Naive thymus-derived CD4-positive, alpha-beta T cell (primary cell): ENCODE results near the gene OSBPL7. TPM values are rescaled to one million over a fixed set of nuclear protein-coding genes. Genes with fewer than 3 reads are reported as not detected.
A peak's percentile ranks its signal among the peaks of the same experiment; 100 is the strongest.

ENCODE experiments used
- ATAC-seq: fragments of 150-1000 bp; cut with Tn5 transposase; 2 replicates; pipeline ENCODE4 v1.10.0; 2021; ENCODE audit warnings: mild to moderate bottlenecking, moderate library complexity
- CTCF ChIA-PET: fragments of 350-600 bp; sonication (Branson Sonifier 250); formaldehyde crosslinking; loops from one replicate; lab custom pipeline; 2021; ENCODE audit warnings: antibody characterized with exemption; lab: Charles Lee
- POLR2A ChIA-PET: fragments of 350-600 bp; sonication (Branson Sonifier 250); formaldehyde crosslinking; loops from one replicate; lab custom pipeline; 2021; ENCODE audit warnings: antibody characterized with exemption, inconsistent platforms; lab: Charles Lee
- DNase-seq, 9 donors: peaks; one replicate each; pipeline versions ENCODE4 v3.0.0 to v3.0.0-alpha.2; 2020 to 2022; ENCODE audit warnings: mixed read lengths in 1 of 9
- H3K27ac ChIP-seq: one replicate; pipeline ENCODE4 v1.7.0; 2013; ENCODE audit warnings: mild to moderate bottlenecking, low read depth, low read length, moderate library complexity
- H3K27me3 ChIP-seq, 2 donors: one replicate each; pipeline ENCODE4 v1.7.0; 2013; ENCODE audit warnings: low read length in 2 of 2, mild to moderate bottlenecking in 2 of 2, moderate library complexity in 2 of 2; ENCODE audit not compliant: control insufficient read depth in 2 of 2, insufficient read depth in 2 of 2
- H3K36me3 ChIP-seq, 3 experiments: 1 replicate in 2 of 3; 2 replicates in 1 of 3; pipeline ENCODE4 v1.7.0; 2013; ENCODE audit warnings: low read length in 3 of 3, mild to moderate bottlenecking in 3 of 3, moderate library complexity in 1 of 3; ENCODE audit not compliant: insufficient read depth in 3 of 3, control insufficient read depth in 2 of 3
- H3K4me1 ChIP-seq, 2 donors: one replicate each; pipeline ENCODE4 v1.7.0; 2013; ENCODE audit warnings: low read length in 2 of 2, mild to moderate bottlenecking in 2 of 2, moderate library complexity in 1 of 2; ENCODE audit not compliant: control insufficient read depth in 2 of 2, insufficient read depth in 2 of 2
- H3K4me3 ChIP-seq: 2 replicates; pipeline ENCODE4 v1.7.0; 2013; ENCODE audit warnings: mild to moderate bottlenecking, low read length
- H3K9me3 ChIP-seq, 3 experiments: 1 replicate in 2 of 3; 2 replicates in 1 of 3; pipeline ENCODE4 v1.7.0; 2013; ENCODE audit warnings: low read length in 3 of 3; ENCODE audit not compliant: control insufficient read depth in 2 of 3
- H3K27ac Mint-ChIP-seq, 9 donors: one replicate each; pipeline ENCODE4 v1.8.0; 2020 to 2022; ENCODE audit warnings: mixed read lengths in 9 of 9, mild to moderate bottlenecking in 8 of 9, moderate library complexity in 5 of 9, inconsistent platforms in 2 of 9
- H3K27me3 Mint-ChIP-seq, 5 donors: one replicate each; pipeline ENCODE4 v1.8.0; 2021 to 2022; ENCODE audit warnings: mixed read lengths in 5 of 5, mild to moderate bottlenecking in 1 of 5
- H3K36me3 Mint-ChIP-seq, 5 donors: one replicate each; pipeline ENCODE4 v1.8.0; 2020 to 2022; ENCODE audit warnings: mixed read lengths in 5 of 5, mild to moderate bottlenecking in 3 of 5, inconsistent platforms in 1 of 5
- H3K4me1 Mint-ChIP-seq, 7 donors: one replicate each; pipeline ENCODE4 v1.8.0; 2020 to 2022; ENCODE audit warnings: mixed read lengths in 7 of 7, mild to moderate bottlenecking in 3 of 7, inconsistent platforms in 1 of 7
- H3K4me3 Mint-ChIP-seq, 10 donors: one replicate each; pipeline ENCODE4 v1.8.0; 2020 to 2022; ENCODE audit warnings: mild to moderate bottlenecking in 10 of 10, mixed read lengths in 10 of 10, moderate library complexity in 6 of 10, inconsistent platforms in 2 of 10
- H3K9me3 Mint-ChIP-seq, 11 donors: one replicate each; pipeline ENCODE4 v1.8.0; 2020 to 2022; ENCODE audit warnings: mixed read lengths in 11 of 11, mild to moderate bottlenecking in 4 of 11, inconsistent platforms in 1 of 11, moderate library complexity in 1 of 11
- intact Hi-C, 2 donors: fragments of 100-400 bp; cut with micrococcal nuclease; formaldehyde crosslinking; loops; one replicate each; pipeline ENCODE4 v1.15.1; 2023
- polyA plus RNA-seq, 2 donors: library from polyadenylated mRNA; unstranded; fragments of 300-500 nt; fragmentation: Illumina TruSeq; gene quantifications; one replicate each; pipeline ENCODE4 v1.2.3, GENCODE V29; 2021
- total RNA-seq, 6 experiments: library from RNA in 5 of 6; stranded (reverse) in 5 of 6; gene quantifications; 1 replicate in 5 of 6; 2 replicates in 1 of 6; pipeline ENCODE4 v1.2.3 and lab custom pipeline; 2021 to 2026

Gene OSBPL7
- total and polyA plus RNA-seq, 7 experiments from 2014 or later, result 4.0 to 46.1 (median 39.7) TPM

DNA sequence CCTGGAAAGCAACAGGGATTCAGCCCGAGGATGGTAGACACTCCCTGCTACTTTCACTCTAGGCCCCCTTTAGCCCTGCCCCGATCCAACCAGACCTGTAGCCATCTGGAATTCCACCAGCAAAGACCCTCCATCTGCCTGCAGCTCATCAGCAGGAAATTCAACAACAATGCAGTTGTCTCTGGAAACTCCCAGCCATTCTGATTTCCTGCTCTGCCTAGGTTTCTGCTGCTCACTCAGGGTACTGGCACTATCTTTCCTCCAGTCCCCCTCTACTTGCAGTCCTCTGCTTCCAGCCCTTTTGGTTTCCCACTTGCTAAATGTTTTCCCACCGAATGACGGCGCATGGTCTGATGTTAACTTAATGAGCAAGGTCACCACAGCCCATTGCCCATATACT lies 32.0 kb upstream of the OSBPL7 start:
- Histone ChIP-seq H3K27ac (no peak overlapping the region), H3K9me3 (no peaks in the 10 kb centered on the region), H3K4me1 (peaks cover 6 to 14% of the 10 kb centered on the region in 2 donors), H3K4me3 (no peak overlapping the region), H3K27me3 (peaks cover 6 to 21% of the 10 kb centered on the region in 2 donors), H3K36me3 (no peaks in the 10 kb centered on the region)
- peaks cover 0 to 6% (median 0%) of the 10 kb centered on the region in 11 donors for H3K9me3 Mint-ChIP-seq
- ChIA-PET CTCF (interaction anchor here (0.6 kb wide), 1 partner anchor 28 kb away, joined by 5 read pairs; no protein-coding TSS in a partner anchor), POLR2A (no interaction called here)
- intact Hi-C loops, result no loop called here
- no peaks in the 10 kb centered on the region for H3K36me3 Mint-ChIP-seq
- ATAC-seq, result no peak
- H3K4me1 Mint-ChIP-seq, result peaks cover 15 to 36% (median 22%) of the 10 kb centered on the region in 7 donors
- H3K27me3 Mint-ChIP-seq, result peaks cover 50 to 89% (median 59%) of the 10 kb centered on the region in 5 donors
- DNase-seq, result no peak
- H3K4me3 Mint-ChIP-seq, result no peak overlapping the region
- peak overlapping the region in 1 of 9 donors; percentile 5 for H3K27ac Mint-ChIP-seq

DNA sequence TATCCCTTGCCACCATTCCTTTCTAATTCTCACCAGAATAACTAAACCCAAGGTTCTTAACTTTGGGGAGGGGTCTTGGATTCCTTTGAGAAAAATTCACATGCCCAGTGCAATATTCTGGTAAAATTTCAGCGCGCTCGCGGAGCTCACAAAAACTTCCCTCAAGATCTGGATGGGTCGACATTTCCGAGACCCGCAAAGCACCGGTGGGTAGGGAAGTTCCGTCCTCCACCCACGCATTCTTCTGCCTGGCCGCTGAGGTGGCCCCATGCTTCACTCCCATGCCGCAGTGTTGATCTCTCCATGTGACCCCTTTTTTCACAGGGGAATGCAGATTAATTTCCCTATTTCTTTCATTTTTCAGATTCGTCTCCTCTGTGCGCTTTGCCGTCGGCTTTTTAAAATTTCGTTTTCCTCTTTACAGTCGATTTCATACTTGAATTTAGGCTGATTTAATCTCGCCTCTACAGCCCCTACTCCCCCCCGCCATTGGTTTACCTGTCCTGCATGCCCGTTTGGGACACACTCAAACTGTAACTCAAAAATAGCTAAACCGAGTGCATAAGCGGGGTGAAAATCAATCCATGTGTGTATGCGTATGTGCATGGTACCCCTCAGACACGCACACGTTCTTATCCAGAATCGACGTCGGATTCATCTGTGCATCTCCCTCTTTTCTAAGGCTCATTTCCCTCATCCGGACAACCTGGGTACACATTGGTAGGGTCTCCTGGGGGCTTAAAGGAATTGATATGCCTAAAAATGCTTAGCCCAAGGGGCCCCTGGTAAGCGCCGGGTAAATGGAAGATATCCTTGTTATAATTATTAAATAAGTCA lies 30.7 kb upstream of the OSBPL7 start:
- H3K4me1 Mint-ChIP-seq, result peaks cover 15 to 36% (median 22%) of the 10 kb centered on the region in 7 donors
- CTCF ChIA-PET, result interaction anchor here (0.5 to 1.3 kb wide), 2 partner anchors 37 to 38 kb away, joined by 3 read pairs; no protein-coding TSS in a partner anchor
- Histone ChIP-seq H3K27ac (no peak overlapping the region), H3K36me3 (no peaks in the 10 kb centered on the region), H3K9me3 (no peaks in the 10 kb centered on the region), H3K4me1 (peaks cover 6 to 14% of the 10 kb centered on the region in 2 donors), H3K27me3 (peaks cover 6 to 33% of the 10 kb centered on the region in 2 donors), H3K4me3 (no peak overlapping the region)
- DNase-seq (no peak), ATAC-seq (no peak)
- no peaks in the 10 kb centered on the region for H3K36me3 Mint-ChIP-seq
- peaks cover 54 to 91% (median 64%) of the 10 kb centered on the region in 5 donors for H3K27me3 Mint-ChIP-seq
- peak overlapping the region in 2 of 9 donors; percentile 38 to 78 for H3K27ac Mint-ChIP-seq
- peaks cover 0 to 6% (median 0%) of the 10 kb centered on the region in 11 donors for H3K9me3 Mint-ChIP-seq
- POLR2A ChIA-PET, result no interaction called here
- H3K4me3 Mint-ChIP-seq, result peak overlapping the region; percentile 22 to 80 (median 58)
- intact Hi-C loops, result no loop called here

DNA sequence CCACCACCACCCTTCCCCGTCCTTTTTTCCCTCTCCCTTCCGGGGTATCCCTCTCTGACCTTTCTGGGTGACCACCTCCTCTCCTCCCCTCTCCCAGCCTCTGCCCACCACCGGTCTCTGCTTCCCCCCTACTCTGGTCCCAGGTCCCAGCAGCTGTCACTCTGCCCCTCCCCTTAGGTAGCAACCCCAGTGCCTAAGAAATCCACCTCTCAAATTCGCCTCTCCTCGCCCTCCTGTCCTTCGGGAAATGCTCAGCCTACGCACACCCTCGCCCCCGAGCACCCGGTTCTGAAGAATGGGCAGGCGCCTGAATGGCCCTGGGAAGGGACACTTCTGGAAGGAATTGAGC lies 30.1 kb upstream of the OSBPL7 start:
- H3K27ac Mint-ChIP-seq, result peak overlapping the region in 1 of 9 donors; percentile 13
- peaks cover 6 to 33% of the 10 kb centered on the region in 2 donors for H3K27me3 ChIP-seq
- no peak overlapping the region for H3K4me3 ChIP-seq
- H3K4me1 Mint-ChIP-seq, result peaks cover 18 to 39% (median 22%) of the 10 kb centered on the region in 7 donors
- H3K4me3 Mint-ChIP-seq, result peak overlapping the region in 8 of 10 donors; percentile 22 to 80 (median 50)
- ATAC-seq (no peak), DNase-seq (no peak)
- intact Hi-C loops, result loop anchor here in 1 of 2 donors (2.0 kb wide), 1 partner anchor 13 kb away; no protein-coding TSS in a partner anchor
- H3K27ac ChIP-seq, result no peak overlapping the region
- peaks cover 6 to 14% of the 10 kb centered on the region in 2 donors for H3K4me1 ChIP-seq
- ChIA-PET POLR2A (no interaction called here), CTCF (no interaction called here)
- no peaks in the 10 kb centered on the region for H3K9me3 ChIP-seq
- no peaks in the 10 kb centered on the region for H3K36me3 Mint-ChIP-seq
- H3K27me3 Mint-ChIP-seq, result peaks cover 60 to 94% (median 70%) of the 10 kb centered on the region in 5 donors
- peaks cover 0 to 6% (median 0%) of the 10 kb centered on the region in 11 donors for H3K9me3 Mint-ChIP-seq
- no peaks in the 10 kb centered on the region for H3K36me3 ChIP-seq

DNA sequence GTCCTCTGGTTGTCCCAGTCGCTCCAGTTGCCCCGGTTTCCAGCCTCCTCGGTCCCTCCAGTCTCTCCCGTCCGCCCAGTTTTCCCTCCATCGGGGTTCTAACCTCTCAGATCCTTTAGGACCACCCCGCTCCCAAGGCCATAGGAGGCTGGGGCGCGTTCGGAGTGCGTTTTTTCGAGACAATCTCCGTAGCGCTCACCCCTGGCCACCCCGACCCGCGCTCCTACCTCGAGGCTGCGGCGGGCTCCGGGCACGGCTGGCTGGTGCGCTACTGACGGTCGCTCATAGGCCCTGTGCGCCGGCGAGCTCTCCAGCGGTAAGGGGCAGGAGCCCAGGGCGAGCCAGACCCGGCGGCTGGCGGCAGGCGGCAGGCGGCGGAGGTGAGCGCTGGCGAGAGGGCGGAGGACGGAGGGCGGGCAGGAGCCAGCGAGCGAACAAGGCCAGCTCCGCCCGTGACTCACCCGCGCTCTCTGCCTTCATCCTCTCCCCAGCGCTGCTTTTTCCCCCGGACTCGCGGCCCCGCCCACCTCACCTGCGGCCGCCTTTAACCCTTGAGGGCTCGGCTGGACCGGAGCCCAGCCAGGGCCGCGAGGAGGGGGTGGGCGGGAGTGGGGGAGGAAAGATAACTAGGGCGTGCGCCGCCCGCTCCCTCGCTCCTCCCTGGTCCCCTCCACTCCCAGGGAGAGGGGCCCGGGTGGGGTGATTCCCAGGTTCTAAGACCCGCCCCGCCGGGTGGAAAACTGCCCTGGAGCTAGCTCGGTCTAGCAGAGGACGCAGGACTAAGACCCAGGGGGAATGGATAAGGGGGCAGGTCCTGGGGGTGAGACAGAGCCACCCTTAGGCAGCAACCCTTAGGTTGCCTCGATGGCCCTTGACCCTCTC lies 29.3 kb upstream of the OSBPL7 start, which contains the start of gene SP6:
SP6 (minus strand) TSS at position 472 of the 882 bp plus-strand sequence. CDS start 2,734 bp downstream, outside the sequence.
- DNase-seq (peak in 4 of 9 donors; percentile 24 to 71 (median 38)), ATAC-seq (peak; percentile 77)
- Histone ChIP-seq H3K36me3 (no peaks in the 10 kb centered on the region), H3K9me3 (no peaks in the 10 kb centered on the region), H3K4me3 (peak within 1 kb of the TSS; percentile 20), H3K27me3 (peaks cover 6 to 39% of the 10 kb centered on the region in 2 donors), H3K27ac (no peak within 1 kb of the TSS), H3K4me1 (peaks cover 6 to 14% of the 10 kb centered on the region in 2 donors)
- peak within 1 kb of the TSS in 3 of 9 donors; percentile 11 to 51 (median 13) for H3K27ac Mint-ChIP-seq
- peaks cover 0 to 6% (median 0%) of the 10 kb centered on the region in 11 donors for H3K9me3 Mint-ChIP-seq
- POLR2A ChIA-PET, result interaction anchor here (4.2 kb wide), 1 partner anchor 40 kb away, joined by 17 read pairs; no protein-coding TSS in a partner anchor
- intact Hi-C loops, result loop anchor here in 1 of 2 donors (2.0 kb wide), 1 partner anchor 14 kb away; no protein-coding TSS in a partner anchor
- CTCF ChIA-PET, result interaction anchor here (0.5 to 1.1 kb wide), 2 partner anchors 39 to 671 kb away, joined by 3 to 5 read pairs; no protein-coding TSS in a partner anchor
- peaks cover 63 to 94% (median 77%) of the 10 kb centered on the region in 5 donors for H3K27me3 Mint-ChIP-seq
- peaks cover 18 to 39% (median 22%) of the 10 kb centered on the region in 7 donors for H3K4me1 Mint-ChIP-seq
- H3K36me3 Mint-ChIP-seq, result no peaks in the 10 kb centered on the region
- peak within 1 kb of the TSS; percentile 48 to 80 (median 68) for H3K4me3 Mint-ChIP-seq

DNA sequence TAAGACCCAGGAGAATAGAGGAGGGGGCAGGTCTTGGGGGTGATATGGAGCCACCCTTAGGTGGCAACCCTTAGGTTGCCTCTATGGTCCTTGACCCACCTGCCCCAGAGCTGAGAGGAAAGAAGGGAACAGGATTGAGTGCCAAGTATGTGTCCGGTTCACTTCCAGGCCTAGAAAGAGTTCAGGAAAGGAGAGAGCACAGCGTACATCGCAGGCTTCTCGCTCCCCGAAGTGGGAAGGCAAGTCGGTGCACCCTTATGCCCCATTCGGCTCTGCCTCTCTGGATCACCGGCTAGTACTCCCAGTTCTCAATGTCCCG lies 28.7 kb upstream of the OSBPL7 start:
- Histone ChIP-seq H3K9me3 (no peaks in the 10 kb centered on the region), H3K4me3 (peak overlapping the region; percentile 20), H3K27me3 (peaks cover 6 to 41% of the 10 kb centered on the region in 2 donors), H3K36me3 (no peaks in the 10 kb centered on the region), H3K4me1 (peaks cover 6 to 14% of the 10 kb centered on the region in 2 donors), H3K27ac (no peak overlapping the region)
- intact Hi-C loops, result loop anchor here in 1 of 2 donors (2.0 kb wide), 1 partner anchor 14 kb away; no protein-coding TSS in a partner anchor
- H3K36me3 Mint-ChIP-seq, result no peaks in the 10 kb centered on the region
- peak overlapping the region in 1 of 9 donors; percentile 51 for H3K27ac Mint-ChIP-seq
- H3K27me3 Mint-ChIP-seq, result peaks cover 69 to 94% (median 79%) of the 10 kb centered on the region in 5 donors
- ATAC-seq (no peak), DNase-seq (no peak)
- H3K4me3 Mint-ChIP-seq, result peak overlapping the region; percentile 38 to 80 (median 66)
- ChIA-PET POLR2A (interaction anchor here (4.2 to 6.6 kb wide), 2 partner anchors 40 to 45 kb away, joined by 17 to 38 read pairs; partner anchors contain the start of gene SP2), CTCF (interaction anchor here (0.5 to 1.1 kb wide), 2 partner anchors 40 to 672 kb away, joined by 3 to 5 read pairs; no protein-coding TSS in a partner anchor)
- H3K4me1 Mint-ChIP-seq, result peaks cover 18 to 39% (median 22%) of the 10 kb centered on the region in 7 donors
- peaks cover 0 to 6% (median 0%) of the 10 kb centered on the region in 11 donors for H3K9me3 Mint-ChIP-seq
